HG02943 (cell line): ENCODE measurements around the gene ANKRD28.
"Not testable (repeated sequence)": the region's sequence is repeated elsewhere in the genome, so short reads cannot be mapped to it uniquely, and the experiment has no call there.

Experiments
- ATAC-seq: cut with Tn5 transposase; IDR thresholded peaks from one replicate; pipeline ENCODE4 v1.9.1; 2021; ENCODE audit warnings: mild to moderate bottlenecking, low read depth, moderate library complexity; ENCODE audit not compliant: unreplicated experiment

The ANKRD28 gene

GRCh38 chr3:15797642-15798303 is at the start of gene ANKRD28:
ANKRD28 (minus strand) TSS chr3:15797979; CDS start chr3:15796521, 1,458 bp downstream.
- ATAC-seq: no peak

DNA sequence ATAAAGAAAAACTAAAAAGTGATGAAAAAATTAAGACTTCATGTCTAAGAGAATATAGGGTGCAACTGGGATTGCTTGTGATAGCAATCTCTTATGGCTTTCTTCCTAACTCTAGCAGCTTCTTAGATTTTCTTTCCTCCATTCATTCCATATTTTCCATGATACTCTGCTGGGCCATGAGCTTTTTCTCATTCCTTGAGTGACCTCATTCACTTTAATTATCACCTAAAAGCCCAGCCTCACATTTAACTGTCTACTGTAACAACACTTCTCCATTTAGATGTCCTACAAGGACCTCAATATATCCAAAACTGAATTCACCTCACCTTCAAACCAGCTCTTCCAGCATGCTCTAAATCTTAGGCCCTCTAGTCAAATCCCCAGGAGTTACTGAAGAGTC is 49.5 kb upstream of the ANKRD28 start:
- no peak for ATAC-seq

DNA sequence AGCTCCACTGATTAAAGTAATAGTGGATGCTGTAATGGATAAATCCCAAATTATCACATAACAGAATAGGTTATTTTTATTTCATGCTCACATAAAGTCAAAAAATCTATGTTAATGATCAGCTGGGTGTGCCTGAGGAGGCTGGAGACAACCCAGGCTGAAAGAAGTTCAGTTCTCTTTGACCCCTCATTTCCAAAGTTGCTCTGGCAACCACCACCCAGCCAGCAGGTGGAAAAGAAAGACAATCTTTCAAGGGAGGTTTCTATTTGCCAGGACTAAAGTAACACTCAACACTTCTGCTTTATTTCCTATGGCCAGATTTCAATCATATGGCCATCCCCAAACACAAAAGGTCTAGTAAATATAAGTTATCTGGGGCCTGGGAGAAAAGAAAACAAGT is 48.8 kb upstream of the ANKRD28 start:
- ATAC-seq: no peak

DNA sequence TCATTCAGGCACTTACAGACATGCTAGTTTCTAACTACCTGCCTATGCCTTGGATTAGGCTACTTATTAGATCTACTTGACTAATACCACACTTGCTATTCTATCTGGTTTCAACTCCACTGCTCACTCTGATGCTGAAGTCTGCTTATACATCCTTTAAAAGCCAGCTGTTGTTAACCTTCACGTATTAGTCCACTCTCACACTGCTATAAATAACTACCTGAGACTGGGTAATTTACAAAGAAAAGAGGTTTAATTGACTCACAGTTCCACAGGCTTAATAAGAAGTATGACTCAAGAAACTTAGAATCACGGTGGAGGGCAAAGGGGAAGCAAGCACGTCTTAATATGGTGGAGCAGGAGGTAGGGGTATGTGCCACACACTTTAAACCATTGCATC is 47.7 kb upstream of the ANKRD28 start:
- no peak for ATAC-seq

- ATAC-seq: no peak
These were observed 47.1 kb upstream of the ANKRD28 start for GRCh38 chr3:15844889-15845288.

DNA sequence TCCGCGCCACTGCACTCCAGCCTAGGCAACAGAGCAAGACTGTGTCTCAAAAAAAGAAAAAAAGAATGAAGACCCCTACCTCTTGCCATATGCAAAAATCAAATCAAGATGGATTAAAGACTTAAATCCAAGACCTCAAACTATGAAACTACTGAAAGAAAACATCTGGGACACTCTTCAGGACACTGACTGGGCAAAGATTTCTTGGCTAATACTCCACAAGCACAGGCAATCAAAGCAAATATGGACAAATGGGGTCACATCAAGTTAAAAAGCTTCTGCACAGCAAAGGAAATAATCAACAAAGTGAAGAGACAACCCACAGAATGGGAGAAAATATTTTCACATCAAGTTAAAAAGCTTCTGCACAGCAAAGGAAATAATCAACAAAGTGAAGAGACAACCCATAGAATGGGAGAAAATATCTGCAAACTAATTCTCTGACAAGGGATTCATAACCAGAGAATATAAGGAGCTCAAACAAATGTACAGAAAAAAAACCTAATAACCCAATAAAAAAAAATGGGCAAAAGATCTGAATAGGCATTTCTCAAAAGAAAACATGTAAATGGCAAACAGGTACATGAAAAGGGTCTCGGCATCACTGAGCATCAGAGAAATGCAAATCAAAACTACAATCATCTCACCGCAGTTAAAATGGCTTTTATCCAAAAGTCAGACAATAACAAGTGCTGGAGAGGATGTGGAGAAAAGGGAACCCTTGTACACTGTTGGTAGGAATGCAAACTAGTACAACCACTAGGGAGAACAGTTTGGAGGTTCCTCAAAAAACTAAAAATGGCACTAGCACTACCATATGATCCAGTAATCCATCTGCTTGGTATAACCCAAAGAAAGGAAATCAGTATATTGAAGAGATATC is 43.6 kb upstream of the ANKRD28 start:
- ATAC-seq: not testable (repeated sequence)

GRCh38 chr3:15839568-15839967 is 41.8 kb upstream of the ANKRD28 start:
- ATAC-seq: no peak

DNA sequence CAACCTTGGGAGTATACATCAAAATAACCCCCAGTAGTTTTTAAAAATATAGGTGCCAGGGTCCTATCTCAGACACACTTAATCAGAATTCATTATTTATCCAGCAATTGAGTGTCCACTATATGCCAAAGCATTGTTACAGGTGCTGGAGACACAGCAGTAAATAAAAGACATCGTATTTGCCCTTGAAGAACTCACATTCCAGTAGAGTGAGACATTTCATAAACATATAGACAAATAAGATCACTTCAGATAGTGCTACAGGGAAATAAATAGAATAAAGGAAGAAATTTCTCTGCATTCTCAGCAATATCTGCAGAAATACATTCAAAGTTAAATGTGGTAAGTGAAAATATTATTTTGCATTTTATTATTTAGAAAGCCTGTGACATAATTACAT is 34.1 kb upstream of the ANKRD28 start:
- no peak for ATAC-seq

DNA sequence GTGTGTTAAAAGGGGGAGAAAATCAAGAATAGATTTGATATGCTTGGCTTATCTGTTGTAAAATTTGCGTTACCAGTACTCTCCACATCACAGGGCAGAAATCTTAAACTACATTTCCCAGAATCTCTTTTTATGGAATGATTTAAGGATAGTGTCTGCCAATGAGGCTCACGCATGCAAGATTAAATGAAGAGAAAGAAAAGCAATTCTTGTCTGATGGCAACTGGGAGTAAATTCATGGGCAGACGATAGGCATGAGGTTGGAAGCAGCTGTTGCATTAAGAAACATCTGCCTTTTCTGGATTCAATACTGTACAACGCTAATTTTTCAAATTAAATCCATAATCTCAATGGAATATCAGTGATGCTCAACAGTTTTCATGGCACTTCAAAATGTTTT is 27.2 kb upstream of the ANKRD28 start:
- ATAC-seq: no peak

DNA sequence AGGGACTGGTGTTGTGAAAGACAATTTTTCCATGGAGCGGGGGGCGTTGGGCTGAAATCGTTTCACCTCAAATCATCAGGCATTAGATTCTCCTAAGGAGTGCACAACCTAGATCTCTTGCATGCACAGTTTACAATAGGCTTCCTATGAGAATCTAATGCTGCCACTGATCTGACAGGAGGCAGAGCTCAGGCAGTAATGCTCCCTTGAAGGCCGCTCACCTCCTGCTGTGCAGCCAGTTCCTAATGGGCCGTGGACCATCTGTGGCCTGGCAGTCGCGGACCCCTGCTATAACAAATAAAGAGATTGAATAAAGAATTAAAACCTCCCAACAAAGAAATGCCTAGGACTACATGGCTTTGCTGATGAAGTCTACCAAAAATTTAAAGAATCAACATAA is 25.3 kb upstream of the ANKRD28 start:
- ATAC-seq: no peak

DNA sequence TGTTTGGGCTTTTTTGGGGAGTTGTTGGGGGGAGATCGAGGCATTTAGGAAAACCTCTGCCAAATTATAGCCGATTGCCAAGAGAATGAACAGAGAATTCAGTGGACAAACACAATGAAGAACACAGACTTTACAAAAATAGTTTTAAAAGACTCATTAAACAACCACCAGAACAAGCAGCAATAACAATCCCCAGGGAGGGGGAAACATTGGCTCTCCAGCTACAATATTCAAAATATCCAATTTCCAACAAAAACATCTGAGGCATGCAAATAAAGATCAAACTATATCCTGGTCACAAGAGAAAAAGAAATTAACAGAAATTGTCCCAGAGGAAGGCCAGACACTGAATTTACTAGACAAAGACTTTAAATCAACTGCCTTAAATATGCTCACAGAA is 24.5 kb upstream of the ANKRD28 start:
- ATAC-seq: no peak

DNA sequence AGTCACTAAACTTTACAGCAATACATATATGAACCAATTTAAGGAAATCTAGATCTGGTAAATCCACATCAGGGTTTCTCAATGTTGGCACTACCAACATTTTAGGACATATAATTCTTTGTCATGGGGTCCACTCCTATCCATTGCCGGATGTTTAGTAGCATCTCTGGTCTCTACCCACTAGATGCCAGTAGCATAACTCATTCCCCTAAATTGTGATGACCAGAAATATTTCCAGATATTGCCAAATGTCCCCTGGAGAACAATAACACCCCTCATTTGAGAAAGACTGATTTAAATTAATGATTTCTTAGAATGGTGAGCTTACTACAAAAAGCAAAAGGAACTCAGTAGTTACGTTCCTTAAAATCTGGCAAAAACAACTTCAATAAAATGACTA is 23.1 kb upstream of the ANKRD28 start:
- ATAC-seq: no peak

DNA sequence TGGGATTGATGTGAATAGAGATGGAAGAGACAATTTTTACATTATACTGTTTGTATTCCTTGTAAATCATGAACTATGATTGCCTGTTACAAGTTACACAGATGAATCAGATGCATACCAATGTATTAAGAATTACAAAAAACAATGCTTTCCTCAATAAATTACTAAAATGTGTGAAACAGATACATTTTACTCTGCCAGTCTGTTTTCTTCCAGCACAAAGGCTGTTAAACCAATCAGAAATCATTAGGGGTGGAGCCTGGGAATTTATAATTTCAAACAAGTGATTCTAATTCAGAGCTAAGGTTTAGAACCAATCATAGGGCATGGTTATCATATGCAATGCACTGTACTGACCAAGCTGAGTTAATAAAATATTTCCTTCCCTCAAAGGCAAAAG is 21.8 kb upstream of the ANKRD28 start:
- no peak for ATAC-seq

GRCh38 chr3:15819043-15819442 is 21.3 kb upstream of the ANKRD28 start:
- no peak for ATAC-seq

GRCh38 chr3:15815696-15816095 is 17.9 kb upstream of the ANKRD28 start:
- ATAC-seq: no peak

GRCh38 chr3:15813079-15813478 is 15.3 kb upstream of the ANKRD28 start:
- ATAC-seq: not testable (repeated sequence)

DNA sequence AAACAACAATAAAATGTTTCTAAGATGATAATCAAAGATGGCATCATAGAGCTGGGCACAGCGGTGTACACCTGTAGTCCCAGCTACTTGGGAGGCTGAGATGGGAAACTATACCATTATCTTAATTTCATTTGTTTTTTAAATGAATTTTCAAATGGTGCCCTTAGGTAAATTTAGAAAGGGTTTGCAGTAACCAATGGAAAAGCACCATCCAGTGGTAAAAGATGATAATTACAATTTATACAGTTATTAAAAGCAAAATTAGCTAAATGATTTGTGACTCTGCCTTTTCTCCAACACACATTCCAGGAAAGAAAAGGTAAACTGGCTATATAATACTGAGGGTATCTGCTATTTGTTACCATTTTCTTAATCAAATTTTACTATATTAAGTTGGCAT is 14.4 kb upstream of the ANKRD28 start:
- ATAC-seq: no peak

DNA sequence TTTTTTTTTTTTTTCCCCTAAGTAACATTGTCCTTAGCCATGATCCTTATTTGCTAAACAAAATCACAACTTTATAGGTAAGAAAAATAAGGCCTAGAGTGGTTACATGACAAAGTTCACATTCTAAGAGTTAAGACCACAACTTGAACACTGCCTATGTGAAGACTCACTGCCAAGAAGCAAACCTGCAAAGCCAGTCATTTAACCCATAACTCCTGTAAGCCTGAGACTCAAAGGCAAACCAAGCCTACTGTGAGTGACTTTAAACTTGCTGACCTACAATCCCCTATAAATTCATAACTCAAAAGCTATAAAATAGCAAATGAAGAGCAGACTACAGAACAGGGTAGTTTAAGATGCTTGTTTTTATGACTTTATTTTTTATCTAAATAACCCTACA is 12.9 kb upstream of the ANKRD28 start:
- ATAC-seq: no peak

GRCh38 chr3:15809313-15809712 is 11.5 kb upstream of the ANKRD28 start:
- ATAC-seq: no peak

- no peak for ATAC-seq
These were observed 11.0 kb upstream of the ANKRD28 start for GRCh38 chr3:15808679-15809310.

DNA sequence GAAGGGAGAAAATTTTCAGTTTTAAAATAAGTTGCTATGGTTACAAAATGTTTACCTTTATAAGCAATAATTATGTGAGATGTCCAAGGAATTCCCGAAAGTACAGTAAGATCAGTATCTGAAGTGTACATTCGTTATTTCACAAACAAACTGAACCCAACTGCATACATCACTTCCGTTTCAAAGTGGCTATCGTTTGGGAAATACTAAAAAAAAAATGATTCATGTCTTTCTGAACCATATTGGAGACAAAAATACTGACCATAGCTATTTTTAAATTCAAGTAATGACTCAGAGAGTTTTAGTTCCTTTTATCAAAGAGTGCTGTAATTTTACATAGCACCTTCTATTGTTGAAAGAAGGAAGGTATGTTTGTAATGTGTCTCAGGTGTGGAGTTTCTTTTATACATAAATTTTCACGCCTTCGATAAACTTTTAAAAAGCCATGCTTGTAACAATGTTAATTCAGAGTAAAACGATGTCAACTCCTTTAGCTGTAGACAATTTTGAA is 8.0 kb upstream of the ANKRD28 start:
- peak; percentile 61 for ATAC-seq
